SKM-1 treated with dmso at 0.1 percent for 144 hours (cell line): ENCODE data around the gene SCN9A.

Experiments
- DNase-seq: peaks from one replicate; lab custom pipeline; 2025; ENCODE audit not compliant: unreplicated experiment; lab: John Stamatoyannopoulos, UW

Gene SCN9A

DNA sequence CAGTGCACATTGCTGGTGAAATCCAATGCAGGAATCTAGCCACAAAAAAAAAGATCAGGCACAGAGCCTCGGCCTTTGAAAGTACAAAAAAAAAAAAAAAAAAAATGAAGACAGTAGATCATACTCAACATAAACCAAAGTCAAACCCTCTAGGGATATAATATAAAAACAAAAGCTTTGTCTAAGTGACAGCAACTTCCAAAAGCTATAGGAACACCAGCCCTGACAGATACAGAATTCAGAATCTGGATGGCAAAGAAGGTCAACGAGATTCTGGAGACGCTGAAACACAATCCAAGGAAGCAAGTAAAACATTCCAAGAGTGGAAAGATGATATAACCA lies 194.0 kb downstream of the SCN9A start:
- DNase-seq: no peak

DNA sequence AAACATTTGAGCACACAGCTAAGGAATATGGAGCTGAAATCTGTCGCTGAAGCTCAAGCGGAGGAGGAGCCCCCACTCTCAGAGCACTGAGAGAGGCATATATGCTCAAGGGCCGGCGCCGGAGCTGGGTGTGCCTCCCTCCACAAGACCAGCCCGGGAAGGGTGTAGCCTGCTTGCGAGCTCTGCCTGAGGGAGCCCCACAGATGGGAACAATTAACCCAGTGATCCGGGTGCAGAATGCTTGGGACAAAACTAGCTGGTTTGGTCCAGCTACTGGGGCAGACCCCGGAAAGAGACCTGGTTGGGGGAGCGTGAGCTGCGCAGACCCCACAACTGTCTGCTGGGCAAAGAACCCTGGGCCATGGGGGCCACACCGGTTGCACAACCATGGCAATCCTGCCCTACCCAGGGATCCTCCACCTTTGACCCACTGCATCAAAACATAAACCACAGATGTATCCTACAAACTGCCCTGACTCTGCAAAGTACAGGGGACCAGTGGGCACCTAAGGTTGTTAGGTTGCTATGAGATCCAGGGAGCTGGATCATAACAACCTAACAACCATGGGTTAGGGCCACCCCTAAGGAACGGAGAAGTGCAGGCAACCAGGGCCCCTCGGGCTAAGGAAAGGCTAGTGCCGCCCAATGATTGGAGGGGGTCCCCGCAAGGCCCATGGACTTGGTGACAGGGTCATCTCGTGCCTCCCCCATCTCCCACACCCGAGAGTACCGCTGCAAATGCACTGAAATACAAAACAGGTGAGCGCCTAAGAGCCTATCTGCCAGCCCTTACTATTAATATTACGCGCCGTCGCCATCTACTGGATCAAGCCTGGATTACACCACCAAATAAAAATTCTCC lies 194.6 kb downstream of the SCN9A start:
- DNase-seq: peak; percentile 17

DNA sequence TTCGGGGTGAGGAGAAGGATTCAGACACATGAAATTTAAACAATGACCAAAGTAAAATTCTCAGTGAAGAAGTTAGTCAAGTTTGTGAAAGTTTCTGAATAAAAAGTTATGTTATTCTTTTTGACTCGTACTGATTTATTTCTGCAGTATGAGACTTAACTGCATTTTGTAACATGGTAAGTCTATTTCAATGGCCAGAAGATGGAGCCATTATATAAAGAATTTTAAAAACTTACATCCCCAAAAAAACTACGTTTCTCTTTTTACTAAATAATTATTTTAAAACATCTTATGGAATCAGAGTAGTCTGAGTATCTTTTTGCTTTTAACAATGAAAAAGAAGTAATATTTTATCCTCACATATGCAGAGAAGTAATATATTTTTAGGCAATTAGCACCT lies 196.5 kb downstream of the SCN9A start:
- no peak for DNase-seq

DNA sequence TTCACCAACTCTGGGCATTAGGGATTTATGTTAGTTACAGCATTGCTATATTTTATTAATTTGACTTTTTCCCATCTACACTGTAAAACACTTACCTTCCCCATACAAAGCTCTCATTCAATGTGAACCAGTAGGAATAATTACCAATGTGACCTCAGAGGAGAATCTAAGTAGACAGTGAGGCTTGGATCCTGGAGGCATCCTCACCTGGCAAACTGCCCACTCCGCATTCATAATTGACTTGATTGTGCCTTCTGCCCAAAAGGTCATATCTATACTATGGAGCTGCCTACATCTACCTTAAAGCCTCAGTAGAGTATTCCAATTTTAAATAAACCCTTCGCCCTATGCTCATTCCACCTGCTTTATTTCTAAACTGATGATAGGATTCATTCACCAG lies 202.5 kb downstream of the SCN9A start:
- DNase-seq: no peak

DNA sequence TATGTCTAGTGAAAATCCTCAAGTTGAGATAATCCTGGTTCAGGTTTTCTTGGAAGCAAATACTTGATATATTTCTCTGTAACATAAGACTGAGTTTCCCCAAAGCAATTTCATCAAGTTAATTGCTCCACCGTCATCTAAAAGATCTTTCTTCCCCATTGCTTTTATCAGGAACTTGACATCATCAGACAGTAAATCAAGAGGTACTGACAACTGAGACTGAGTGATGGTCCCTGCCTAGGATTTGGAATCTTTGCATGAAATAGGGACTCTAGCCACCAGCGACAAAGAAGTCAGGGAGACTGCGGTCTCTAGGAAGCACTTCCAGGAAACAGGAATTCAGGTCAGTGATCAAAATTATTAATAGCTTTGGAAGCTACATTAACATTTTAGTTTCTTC lies 204.5 kb downstream of the SCN9A start:
- no peak for DNase-seq

DNA sequence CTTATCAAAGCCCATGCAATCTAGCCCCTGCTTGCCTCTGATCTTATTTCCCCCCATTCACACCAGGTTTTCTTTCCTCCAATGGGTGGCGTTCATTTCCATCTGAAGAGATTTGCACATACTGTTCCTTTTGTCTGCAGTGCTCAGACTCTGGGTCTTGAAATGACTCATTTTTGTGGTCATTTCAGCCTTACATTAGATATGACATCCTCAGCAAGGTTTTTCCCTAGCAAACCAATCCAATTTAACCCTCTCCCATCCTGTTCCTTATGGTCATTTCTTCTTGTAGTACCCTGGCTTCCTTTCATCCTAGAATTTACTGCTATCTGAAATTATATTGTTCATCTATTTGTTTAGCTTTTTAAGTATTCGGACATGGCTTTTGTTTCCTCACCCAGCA lies 205.4 kb downstream of the SCN9A start:
- DNase-seq: no peak

DNA sequence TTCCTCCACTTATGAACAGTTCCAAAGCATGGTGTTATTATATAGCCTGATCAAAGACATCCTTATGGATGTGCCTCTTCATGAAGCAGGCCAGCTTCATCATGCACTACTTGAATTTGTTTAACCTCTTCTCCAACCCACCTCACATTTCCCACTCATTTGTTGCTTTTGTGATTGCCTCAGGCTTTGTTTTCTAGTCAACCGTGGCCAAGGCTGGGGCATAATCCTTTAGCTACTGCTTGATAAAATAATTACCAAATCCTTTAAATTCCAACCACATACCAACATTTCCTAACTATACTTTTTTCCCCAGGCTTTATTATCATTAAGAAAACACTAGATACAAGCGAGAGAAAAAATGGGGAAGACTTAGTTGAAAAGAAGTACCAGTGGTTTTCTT lies 208.3 kb downstream of the SCN9A start:
- DNase-seq: no peak

DNA sequence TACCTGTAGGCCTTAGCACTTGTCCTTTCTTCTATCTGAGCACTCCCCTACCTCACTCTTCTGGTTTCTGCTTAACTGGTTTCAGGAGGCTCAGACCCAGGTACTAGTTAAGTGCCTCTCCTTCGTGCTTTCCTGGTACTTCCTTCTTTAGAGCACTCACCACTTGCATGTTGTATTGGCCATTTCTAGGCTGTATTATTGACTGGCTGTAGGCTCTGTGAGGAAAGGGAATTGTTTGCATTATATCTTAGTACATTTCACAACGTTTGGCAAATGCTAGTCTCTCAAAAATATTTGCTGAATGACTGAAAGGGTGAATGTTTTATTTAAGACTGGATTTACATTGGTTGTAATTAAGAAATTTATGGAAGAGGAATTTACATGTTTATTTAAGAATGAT lies 212.0 kb downstream of the SCN9A start:
- DNase-seq: no peak

DNA sequence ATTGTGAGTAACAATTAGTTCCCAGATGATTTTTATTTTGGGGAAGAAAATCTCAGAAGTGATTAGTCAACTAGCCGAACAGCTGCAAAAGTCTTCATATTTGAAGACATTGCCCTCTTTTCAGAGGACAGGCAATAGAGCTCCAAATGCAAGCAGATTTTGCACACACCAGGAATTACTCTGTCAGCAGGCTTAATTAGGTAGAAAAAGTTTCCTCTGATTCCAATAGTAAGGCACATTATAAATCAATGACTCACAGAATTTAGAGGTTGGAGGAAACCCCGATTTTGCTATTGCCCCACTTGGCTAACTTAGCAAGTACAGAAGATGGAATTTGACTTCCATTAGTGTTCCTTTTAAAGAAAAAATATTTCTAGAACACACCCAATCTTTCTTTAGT lies 217.2 kb downstream of the SCN9A start:
- DNase-seq: no peak

DNA sequence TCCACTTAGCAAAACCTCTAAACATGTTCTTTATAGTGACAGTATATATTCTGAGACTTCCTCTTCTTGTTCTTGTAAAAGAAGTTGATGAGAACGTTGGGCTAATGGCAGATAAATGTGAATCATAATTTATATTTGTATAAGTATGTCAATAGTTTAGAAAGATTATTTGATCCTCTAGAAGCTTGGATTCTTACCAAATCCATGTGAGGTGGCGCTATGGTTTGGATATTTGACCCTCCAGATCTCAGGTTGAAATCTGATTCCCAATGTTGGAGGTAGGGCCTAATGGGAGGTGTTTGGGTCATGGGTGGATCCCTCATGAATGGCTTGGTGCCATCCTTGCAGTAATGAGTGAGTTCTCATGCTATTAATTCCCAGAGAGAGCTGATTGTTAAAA lies 218.2 kb downstream of the SCN9A start:
- DNase-seq: no peak

DNA sequence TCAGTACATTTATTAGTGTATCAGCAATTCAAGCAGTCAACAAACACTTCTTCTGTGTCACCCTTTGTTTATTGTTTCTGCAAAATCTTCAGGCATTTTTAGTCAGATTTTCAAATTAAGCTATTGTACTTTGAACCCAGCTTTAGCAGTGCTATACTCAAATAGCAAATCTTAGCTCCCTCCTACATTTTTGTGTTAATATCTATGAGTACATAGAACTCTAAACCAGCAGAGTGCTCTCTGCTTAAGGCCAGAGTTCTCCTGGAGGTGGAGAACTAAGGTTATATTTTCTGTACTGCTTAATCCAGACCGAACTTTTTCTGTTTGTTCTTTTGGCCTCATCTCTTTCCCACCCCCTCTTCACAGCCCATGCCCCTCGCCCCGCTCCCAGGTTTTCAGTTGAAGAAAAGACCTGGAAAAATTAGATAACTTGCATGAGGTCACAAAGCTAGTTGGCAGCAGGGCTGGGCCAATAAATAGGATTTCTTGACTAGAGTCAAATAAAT lies 218.7 kb downstream of the SCN9A start:
- DNase-seq: no peak

DNA sequence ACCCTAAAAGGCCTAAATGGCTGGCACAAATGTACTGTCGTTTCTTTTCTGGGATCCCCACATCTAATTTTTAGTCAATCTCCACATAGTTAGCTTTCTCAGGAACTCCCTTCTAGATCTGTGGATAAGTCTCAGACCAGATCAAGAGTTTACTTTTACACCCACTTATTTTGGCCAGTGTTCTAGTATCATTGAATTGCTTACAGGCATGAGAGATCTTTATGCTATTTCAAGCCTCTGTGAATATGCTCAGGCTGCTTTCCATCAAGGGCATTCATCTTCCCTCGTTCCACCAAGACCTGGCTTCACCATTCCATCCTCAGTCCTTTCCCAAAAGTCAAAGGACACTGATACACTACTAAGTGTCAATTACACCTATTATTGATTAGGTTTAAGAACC lies 220.2 kb downstream of the SCN9A start:
- DNase-seq: no peak

DNA sequence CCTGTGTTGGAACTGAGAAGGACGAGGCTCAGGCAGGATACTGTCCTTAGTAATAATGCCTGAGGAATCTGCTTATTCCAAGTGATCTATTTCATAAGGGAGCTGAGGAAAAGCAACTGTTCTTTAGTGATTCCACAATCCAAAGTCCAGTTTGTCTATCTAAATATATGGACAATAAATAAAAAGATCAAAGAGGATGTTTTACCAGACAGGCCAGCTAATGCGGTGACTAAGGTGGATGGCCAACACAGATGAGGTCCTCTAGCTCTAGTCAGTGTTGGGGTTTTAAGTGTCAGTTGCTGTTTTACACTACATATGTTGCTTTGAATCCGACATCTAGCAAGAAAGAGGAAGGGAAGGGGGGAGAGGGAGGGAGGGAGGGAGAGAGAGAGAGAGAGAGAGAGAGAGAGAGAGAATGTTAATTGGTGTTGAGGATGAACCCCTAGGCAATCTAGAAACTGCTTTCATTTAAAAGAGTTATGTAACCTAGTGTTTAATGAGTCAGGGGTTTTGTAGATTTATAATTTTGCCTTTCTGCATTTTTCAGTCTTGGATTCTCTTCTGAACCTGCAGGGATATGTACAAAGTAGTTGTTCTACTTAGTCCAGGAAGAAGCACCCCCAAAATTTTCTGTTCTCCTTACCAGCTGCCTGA lies 220.9 kb downstream of the SCN9A start:
- DNase-seq: no peak

DNA sequence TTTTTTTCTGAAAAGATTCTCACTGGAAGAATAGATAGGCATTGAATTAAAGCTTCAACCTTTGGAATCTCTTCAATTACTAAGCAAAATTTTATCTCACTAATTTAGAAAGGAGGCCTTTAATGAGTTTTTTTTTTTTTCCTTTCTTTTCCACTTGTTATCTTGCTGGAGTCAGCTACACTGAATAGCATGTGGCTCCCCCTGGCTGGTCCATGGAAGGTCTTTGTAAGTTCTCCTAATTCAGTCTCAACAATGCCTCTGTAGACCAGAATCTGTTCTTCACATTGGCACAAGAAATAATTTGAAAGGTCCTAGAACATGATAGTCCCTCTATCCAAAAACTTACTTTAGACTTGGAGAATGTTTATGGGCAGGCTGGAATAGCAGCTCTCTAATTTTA lies 223.7 kb downstream of the SCN9A start:
- no peak for DNase-seq

DNA sequence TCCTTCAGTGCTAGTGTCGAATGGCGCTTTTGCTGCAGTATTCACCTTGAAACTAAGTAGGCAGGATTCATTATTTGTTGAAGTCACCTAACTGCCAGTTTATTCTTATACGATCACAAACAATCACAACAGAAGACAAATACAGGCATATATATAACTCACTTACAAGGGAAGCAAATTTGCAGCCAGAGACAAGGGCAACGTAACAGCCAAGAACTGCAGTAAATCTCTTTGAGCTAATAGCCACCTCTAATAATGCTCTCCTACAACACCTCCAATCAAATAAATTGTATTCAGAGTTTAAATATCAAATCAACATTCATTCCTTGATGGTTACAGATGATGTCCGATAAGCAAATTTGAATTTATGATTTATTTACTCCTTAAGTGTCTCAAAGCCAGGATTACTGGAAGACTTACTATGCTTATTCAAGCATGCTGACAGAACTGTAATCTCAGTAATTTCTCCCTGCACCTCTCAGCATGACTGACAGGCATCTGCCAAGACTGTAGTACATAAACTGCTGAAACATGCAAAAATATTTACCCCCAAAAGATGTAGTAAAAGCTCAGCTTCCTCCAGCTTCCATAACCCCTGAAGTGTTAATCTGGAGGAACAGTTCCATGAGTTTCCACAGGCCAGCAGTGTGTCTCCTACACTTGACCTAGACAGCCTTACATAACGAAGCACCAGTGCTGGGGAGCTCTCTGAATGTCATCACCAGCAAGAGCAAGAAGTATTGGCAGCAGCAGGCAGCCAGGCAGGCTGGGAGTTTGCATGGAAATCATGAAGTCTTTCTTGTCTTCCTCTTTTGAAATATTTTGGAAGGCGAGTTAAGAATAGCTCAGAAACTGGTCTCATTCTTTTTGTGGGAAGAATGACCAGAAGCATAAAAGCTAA lies 227.0 kb downstream of the SCN9A start:
- no peak for DNase-seq

DNA sequence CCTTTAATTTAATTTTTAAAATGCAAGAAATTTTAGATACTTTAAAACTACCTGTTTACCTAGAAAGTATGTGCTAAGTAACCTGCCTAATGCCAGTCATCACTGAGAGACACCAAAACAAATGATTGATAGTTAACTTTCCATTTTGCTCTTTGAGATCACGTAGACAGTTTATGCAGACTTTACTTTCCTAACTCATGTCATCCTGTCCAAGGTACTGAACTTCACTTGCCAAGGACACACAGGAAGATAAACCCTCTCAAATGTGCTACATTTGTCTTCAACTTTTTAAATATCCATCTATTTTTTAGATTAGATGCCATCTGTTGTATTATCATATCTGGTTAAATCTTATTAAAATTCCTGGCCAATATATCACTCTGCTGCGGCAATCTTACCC lies 227.9 kb downstream of the SCN9A start:
- no peak for DNase-seq
